ENCODE data around the gene SMAD5.

GRCh38 chr5:136205061-136205702, 72.5 kb downstream of the SMAD5 start:
- TF ChIP-seq CTCF (IDR thresholded peaks at IDR 0.05), result no peak
- no peak for TF ChIP-seq POLR2A (IDR thresholded peaks at IDR 0.05)
